ENCODE results near the gene ALKBH5.

DNA sequence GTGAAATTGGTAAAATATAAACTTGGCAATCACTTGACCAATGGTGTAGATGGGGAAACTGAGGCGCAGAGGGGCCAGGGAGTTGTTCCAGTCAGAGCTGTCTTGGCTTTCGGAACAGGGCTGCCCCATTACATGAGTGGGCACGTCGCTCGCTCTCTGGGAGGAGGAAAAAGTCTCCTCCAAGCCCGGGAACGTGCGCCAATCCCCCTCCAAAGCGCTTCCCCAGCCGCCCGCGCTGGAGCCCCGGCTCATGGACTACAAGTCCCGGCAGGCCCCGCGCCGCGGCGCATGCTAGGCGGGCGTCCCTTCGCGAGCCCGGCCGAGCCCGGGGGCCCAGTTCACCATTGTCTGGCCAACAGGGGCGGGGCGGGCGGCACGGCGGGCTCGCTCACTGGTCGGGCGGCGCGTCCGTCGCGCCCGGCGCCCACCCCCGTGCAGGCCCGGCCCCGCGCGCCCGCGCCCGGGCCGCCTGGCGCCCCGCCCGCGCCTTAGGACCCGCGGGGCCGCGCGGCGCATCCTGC lies 41.6 kb downstream of the ALKBH5 start, which contains the start of gene LLGL1:
- TF ChIP-seq ZNF274 (IDR thresholded peaks at IDR 0.05; ENCODE audit: low read depth, low read length) (no peak), YY1 (IDR thresholded peaks at IDR 0.05; ENCODE audit: insufficient read depth, insufficient read length) (no peak), SUZ12 (IDR thresholded peaks at IDR 0.05; ENCODE audit: extremely low read depth, insufficient read depth, insufficient read length) (no peak)
